ENCODE measurements around the gene DVL3. TPM values are rescaled to one million over a fixed set of nuclear protein-coding genes. Genes with fewer than 3 reads are reported as not detected.

The DVL3 gene
- total RNA-seq, 4 donors from 2014 or later, result 20.5 to 86.3 (median 57.4) TPM

DNA sequence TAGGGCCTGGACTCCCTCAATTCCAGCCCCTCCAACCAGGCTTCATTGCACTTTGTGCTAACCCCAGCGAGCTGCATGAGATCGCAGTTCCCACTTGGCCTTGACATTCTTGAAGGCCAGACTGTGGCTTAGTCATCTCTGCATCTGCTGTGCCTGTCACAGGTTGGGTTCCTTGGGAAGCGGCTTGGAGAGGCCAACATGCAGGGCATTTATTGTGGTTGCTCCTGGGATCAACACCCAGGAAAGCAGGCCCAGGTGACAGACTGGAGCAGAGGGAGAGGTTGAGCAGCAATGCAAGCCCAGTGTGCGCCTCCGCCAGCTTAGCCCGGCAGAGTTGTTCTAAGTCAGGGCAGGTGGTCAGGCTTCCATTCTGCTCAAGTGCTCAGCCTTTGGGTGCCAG is 41.4 kb downstream of the DVL3 start:
- intact Hi-C loops (cut with DNase I; ENCODE audit: low total_unique reads), result no loop called here
- no peak for DNase-seq
- no peak overlapping the region for H3K4me3 ChIP-seq
- H3K27ac ChIP-seq, result no peak overlapping the region
- no peaks in the 10 kb centered on the region for H3K4me1 ChIP-seq
- H3K27me3 ChIP-seq, result no peaks in the 10 kb centered on the region
- TF ChIP-seq POLR2A (IDR thresholded peaks at IDR 0.05), result no peak
- TF ChIP-seq, protein P1, sequence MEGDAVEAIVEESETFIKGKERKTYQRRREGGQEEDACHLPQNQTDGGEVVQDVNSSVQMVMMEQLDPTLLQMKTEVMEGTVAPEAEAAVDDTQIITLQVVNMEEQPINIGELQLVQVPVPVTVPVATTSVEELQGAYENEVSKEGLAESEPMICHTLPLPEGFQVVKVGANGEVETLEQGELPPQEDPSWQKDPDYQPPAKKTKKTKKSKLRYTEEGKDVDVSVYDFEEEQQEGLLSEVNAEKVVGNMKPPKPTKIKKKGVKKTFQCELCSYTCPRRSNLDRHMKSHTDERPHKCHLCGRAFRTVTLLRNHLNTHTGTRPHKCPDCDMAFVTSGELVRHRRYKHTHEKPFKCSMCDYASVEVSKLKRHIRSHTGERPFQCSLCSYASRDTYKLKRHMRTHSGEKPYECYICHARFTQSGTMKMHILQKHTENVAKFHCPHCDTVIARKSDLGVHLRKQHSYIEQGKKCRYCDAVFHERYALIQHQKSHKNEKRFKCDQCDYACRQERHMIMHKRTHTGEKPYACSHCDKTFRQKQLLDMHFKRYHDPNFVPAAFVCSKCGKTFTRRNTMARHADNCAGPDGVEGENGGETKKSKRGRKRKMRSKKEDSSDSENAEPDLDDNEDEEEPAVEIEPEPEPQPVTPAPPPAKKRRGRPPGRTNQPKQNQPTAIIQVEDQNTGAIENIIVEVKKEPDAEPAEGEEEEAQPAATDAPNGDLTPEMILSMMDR (IDR thresholded peaks at IDR 0.05), result no peak
- H3K9me3 ChIP-seq, result no peaks in the 10 kb centered on the region
- no peaks in the 10 kb centered on the region for H3K36me3 ChIP-seq

DNA sequence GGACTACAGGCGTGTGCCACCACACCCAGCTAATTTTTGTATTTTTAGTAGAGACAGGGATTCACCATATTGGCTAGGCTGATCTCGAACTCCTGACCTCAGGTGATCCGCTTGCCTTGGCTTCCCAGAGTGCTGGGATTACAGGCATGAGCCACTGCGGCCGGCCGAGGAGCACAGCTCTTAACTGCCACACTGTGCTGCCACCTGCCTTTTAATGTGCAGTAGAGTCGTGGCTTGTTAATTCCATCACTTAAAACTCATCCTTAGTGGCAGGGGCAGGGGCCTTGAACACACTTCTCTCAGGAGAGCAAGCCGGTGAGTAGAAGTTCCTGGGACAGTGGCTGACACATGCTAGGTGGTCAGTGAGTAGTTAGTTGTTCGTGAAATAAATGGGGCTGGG is 43.3 kb downstream of the DVL3 start:
- DNase-seq, result no peak
- H3K36me3 ChIP-seq, result no peaks in the 10 kb centered on the region
- H3K9me3 ChIP-seq, result no peaks in the 10 kb centered on the region
- no peak for TF ChIP-seq POLR2A (IDR thresholded peaks at IDR 0.05)
- TF ChIP-seq, protein P1 (IDR thresholded peaks at IDR 0.05), result no peak
- no peaks in the 10 kb centered on the region for H3K4me1 ChIP-seq
- intact Hi-C loops (cut with DNase I; ENCODE audit: low total_unique reads), result no loop called here
- H3K4me3 ChIP-seq, result no peak overlapping the region
- H3K27ac ChIP-seq, result no peak overlapping the region
- no peaks in the 10 kb centered on the region for H3K27me3 ChIP-seq

DNA sequence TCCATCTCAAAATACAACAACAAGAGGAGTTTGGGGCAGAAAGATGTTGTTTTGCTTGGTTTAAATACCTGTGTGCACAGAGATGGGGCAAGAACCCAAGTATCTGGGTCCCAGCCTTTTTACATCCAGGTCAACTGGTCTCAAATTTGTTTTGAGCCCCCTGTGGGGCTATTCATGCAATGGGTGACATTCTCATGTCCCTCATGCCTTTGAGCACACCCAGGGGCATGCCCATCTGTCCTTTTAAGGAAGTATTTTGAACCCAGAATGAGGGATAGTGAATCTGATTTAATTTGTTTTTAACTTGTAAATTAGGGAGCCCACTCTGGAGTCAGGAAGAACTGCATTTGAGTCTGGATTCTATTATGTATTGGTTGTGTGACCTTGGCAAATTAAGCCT is 45.6 kb downstream of the DVL3 start:
- no peaks in the 10 kb centered on the region for H3K36me3 ChIP-seq
- H3K4me1 ChIP-seq, result no peaks in the 10 kb centered on the region
- DNase-seq, result no peak
- H3K9me3 ChIP-seq, result no peaks in the 10 kb centered on the region
- no peak overlapping the region for H3K4me3 ChIP-seq
- no peak for TF ChIP-seq POLR2A (IDR thresholded peaks at IDR 0.05)
- TF ChIP-seq, protein P1 (IDR thresholded peaks at IDR 0.05), result no peak
- no peaks in the 10 kb centered on the region for H3K27me3 ChIP-seq
- H3K27ac ChIP-seq, result no peak overlapping the region
- intact Hi-C loops (cut with DNase I; ENCODE audit: low total_unique reads), result no loop called here

DNA sequence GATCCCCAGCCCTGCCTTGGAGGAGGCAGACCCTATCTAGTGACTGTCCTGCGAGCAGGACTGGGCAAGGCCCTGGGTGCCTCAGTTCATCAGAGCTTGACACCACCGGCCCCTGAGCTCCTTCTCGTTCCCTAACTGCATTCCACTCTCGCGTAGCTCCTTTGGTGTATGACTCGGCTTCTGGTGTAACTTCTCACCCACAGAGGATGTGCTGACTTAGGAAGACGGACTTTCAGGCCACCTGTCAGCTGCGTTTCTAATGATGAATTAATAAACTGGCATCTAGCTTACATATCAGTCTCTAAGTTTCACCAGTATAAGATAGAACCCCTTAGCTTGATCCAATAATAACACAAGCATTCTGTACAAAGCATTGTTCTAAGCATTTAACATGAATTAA is 48.3 kb downstream of the DVL3 start:
- H3K4me3 ChIP-seq, result no peak overlapping the region
- TF ChIP-seq POLR2A (IDR thresholded peaks at IDR 0.05), result no peak
- TF ChIP-seq, protein P1 (IDR thresholded peaks at IDR 0.05), result no peak
- intact Hi-C loops (cut with DNase I; ENCODE audit: low total_unique reads), result no loop called here
- no peak for DNase-seq
- H3K27ac ChIP-seq, result no peak overlapping the region
- H3K27me3 ChIP-seq, result no peaks in the 10 kb centered on the region
- no peaks in the 10 kb centered on the region for H3K9me3 ChIP-seq
- no peaks in the 10 kb centered on the region for H3K4me1 ChIP-seq
- H3K36me3 ChIP-seq, result no peaks in the 10 kb centered on the region

DNA sequence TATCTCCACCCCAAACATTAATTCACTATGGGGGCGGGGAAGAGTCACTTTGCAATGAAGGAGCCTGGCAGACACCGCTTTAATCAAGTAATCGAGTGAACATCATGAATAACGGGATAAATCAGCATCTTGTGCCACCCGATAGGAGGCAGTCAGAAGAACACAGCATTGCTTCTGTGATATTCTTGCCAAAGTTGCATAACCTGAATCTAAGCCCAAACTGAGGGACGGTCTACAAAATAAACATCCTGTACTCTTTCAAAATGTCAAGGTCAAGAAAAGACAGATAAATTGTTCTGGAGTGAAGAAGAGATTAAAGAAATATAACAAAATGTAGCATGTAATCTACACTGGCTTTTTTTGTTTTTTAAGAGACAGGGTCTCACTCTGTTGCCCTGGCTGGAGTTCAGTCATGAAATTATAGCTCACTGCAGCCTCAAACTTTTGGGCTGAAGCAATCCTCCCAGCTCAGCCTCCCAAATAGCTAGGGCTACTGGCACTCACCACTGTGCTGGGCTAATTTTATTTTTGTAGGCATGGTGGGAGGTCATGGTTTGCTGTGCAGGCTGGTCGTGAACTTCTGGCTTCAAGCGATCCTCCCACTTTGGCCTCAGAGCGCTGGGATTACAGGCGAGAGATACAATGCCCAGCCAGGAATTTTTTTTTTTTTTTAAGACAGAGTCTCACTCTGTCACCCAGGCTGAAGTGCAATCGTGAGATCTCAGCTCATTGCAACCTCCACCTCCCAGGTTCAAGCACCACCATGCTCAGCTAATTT is 54.2 kb downstream of the DVL3 start:
- TF ChIP-seq POLR2A (IDR thresholded peaks at IDR 0.05), result no peak
- TF ChIP-seq, protein P1 (IDR thresholded peaks at IDR 0.05), result no peak
- no peaks in the 10 kb centered on the region for H3K9me3 ChIP-seq
- H3K27me3 ChIP-seq, result no peaks in the 10 kb centered on the region
- H3K36me3 ChIP-seq, result no peaks in the 10 kb centered on the region
- H3K4me3 ChIP-seq, result no peak overlapping the region
- intact Hi-C loops (cut with DNase I; ENCODE audit: low total_unique reads), result no loop called here
- no peak for DNase-seq
- H3K27ac ChIP-seq, result no peak overlapping the region
- no peaks in the 10 kb centered on the region for H3K4me1 ChIP-seq
